ENCODE results near the gene MRPS11. TPM values are rescaled to one million over a fixed set of nuclear protein-coding genes. Genes with fewer than 3 reads are reported as not detected.

Gene MRPS11
- total and polyA plus RNA-seq, 10 of the 15 experiments (the other 5 are each of a cell fraction or from before 2014, with no cell fraction given): 37.1 to 148 (median 68.7) TPM

- in situ Hi-C loops (cut with MboI): no loop called here
- H3K36me3 ChIP-seq (ENCODE audit: control insufficient read depth in 2 of 2, insufficient read depth in 2 of 2, low read length in 1 of 2): no peaks in the 10 kb centered on the region
- BruUV-seq (replicated peaks): no TSS peak
- ChIA-PET CTCF (interaction anchor here (0.6 kb wide), 1 partner anchor 127 kb away, joined by 3 read pairs; no protein-coding TSS in a partner anchor), RAD21 (ENCODE audit: unreplicated experiment) (no interaction called here), SMC1A (ENCODE audit: uncharacterized antibody, unreplicated experiment) (no interaction called here), POLR2A (no interaction called here)
- H3K27ac ChIP-seq (ENCODE audit: control insufficient read depth, insufficient read depth): no peak overlapping the region
- no peak for FAIRE-seq
- intact Hi-C loops (cut with micrococcal nuclease; ENCODE audit: unreplicated experiment): no loop called here
- H3K9me3 ChIP-seq (replicated peaks; ENCODE audit: control insufficient read depth, insufficient read depth, low read length): no peaks in the 10 kb centered on the region
- 83% methylated on average over 11 of the region's 11 CpGs for WGBS (ENCODE audit: insufficient coverage, insufficient replicate concordance, low lambda C conversion rate, missing lambda C conversion rate)
- H3K4me2 ChIP-seq (ENCODE audit: control insufficient read depth, insufficient read depth): no peak overlapping the region
- H3K9ac ChIP-seq (ENCODE audit: control insufficient read depth, insufficient read depth, low read length): no peak overlapping the region
- no peak for ATAC-seq
- no peaks in the 10 kb centered on the region for H3K27me3 ChIP-seq (replicated peaks in 1 of 2; ENCODE audit: control insufficient read depth in 2 of 2, insufficient read depth in 2 of 2, low read length in 1 of 2)
- no peaks in the 10 kb centered on the region for H3K4me1 ChIP-seq (ENCODE audit: control insufficient read depth, insufficient read depth, low read length)
- no peaks in the 10 kb centered on the region for H4K20me1 ChIP-seq (ENCODE audit: control insufficient read depth, insufficient read depth)
- H3K79me2 ChIP-seq (ENCODE audit: control insufficient read depth, insufficient read depth, low read length): no peaks in the 10 kb centered on the region
- no peak for DNase-seq (ENCODE audit: low read depth, low spot score)
- H3K4me3 ChIP-seq: no peak overlapping the region
- H2AFZ ChIP-seq (ENCODE audit: control insufficient read depth, low read depth, low read length): no peak overlapping the region
- no peak for TF ChIP-seq KDM1A (IDR thresholded peaks at IDR 0.05; ENCODE audit: borderline replicate concordance)
- no peak for TF ChIP-seq BHLHE40 (IDR thresholded peaks at IDR 0.05; ENCODE audit: borderline replicate concordance in 1 of 2, low read depth in 2 of 2, low read length in 1 of 2)
- TF ChIP-seq, protein P1, sequence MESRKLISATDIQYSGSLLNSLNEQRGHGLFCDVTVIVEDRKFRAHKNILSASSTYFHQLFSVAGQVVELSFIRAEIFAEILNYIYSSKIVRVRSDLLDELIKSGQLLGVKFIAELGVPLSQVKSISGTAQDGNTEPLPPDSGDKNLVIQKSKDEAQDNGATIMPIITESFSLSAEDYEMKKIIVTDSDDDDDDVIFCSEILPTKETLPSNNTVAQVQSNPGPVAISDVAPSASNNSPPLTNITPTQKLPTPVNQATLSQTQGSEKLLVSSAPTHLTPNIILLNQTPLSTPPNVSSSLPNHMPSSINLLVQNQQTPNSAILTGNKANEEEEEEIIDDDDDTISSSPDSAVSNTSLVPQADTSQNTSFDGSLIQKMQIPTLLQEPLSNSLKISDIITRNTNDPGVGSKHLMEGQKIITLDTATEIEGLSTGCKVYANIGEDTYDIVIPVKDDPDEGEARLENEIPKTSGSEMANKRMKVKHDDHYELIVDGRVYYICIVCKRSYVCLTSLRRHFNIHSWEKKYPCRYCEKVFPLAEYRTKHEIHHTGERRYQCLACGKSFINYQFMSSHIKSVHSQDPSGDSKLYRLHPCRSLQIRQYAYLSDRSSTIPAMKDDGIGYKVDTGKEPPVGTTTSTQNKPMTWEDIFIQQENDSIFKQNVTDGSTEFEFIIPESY (IDR thresholded peaks at IDR 0.05): no peak
- no peak for TF ChIP-seq E4F1 (IDR thresholded peaks at IDR 0.05; ENCODE audit: borderline replicate concordance, partially characterized antibody)
- TF ChIP-seq, protein P2, sequence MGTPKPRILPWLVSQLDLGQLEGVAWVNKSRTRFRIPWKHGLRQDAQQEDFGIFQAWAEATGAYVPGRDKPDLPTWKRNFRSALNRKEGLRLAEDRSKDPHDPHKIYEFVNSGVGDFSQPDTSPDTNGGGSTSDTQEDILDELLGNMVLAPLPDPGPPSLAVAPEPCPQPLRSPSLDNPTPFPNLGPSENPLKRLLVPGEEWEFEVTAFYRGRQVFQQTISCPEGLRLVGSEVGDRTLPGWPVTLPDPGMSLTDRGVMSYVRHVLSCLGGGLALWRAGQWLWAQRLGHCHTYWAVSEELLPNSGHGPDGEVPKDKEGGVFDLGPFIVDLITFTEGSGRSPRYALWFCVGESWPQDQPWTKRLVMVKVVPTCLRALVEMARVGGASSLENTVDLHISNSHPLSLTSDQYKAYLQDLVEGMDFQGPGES (IDR thresholded peaks at IDR 0.05): no peak
- TF ChIP-seq RFX5 (IDR thresholded peaks at IDR 0.05; ENCODE audit: low read depth, low read length): no peak
- TF ChIP-seq, protein P3, sequence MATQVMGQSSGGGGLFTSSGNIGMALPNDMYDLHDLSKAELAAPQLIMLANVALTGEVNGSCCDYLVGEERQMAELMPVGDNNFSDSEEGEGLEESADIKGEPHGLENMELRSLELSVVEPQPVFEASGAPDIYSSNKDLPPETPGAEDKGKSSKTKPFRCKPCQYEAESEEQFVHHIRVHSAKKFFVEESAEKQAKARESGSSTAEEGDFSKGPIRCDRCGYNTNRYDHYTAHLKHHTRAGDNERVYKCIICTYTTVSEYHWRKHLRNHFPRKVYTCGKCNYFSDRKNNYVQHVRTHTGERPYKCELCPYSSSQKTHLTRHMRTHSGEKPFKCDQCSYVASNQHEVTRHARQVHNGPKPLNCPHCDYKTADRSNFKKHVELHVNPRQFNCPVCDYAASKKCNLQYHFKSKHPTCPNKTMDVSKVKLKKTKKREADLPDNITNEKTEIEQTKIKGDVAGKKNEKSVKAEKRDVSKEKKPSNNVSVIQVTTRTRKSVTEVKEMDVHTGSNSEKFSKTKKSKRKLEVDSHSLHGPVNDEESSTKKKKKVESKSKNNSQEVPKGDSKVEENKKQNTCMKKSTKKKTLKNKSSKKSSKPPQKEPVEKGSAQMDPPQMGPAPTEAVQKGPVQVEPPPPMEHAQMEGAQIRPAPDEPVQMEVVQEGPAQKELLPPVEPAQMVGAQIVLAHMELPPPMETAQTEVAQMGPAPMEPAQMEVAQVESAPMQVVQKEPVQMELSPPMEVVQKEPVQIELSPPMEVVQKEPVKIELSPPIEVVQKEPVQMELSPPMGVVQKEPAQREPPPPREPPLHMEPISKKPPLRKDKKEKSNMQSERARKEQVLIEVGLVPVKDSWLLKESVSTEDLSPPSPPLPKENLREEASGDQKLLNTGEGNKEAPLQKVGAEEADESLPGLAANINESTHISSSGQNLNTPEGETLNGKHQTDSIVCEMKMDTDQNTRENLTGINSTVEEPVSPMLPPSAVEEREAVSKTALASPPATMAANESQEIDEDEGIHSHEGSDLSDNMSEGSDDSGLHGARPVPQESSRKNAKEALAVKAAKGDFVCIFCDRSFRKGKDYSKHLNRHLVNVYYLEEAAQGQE (IDR thresholded peaks at IDR 0.05; ENCODE audit: low read depth, low read length): no peak
- no peak for TF ChIP-seq EGR1 (IDR thresholded peaks at IDR 0.05; ENCODE audit: borderline replicate concordance in 1 of 2, low read depth in 2 of 2, low read length in 2 of 2)
- no peak for TF ChIP-seq HCFC1 (IDR thresholded peaks at IDR 0.05; ENCODE audit: low read length)
- no peak for TF ChIP-seq TBL1XR1 (IDR thresholded peaks at IDR 0.05; ENCODE audit: low read depth, low read length)
- no peak for TF ChIP-seq CHD4 (IDR thresholded peaks at IDR 0.05)
- TF ChIP-seq SUPT20H (IDR thresholded peaks at IDR 0.05; ENCODE audit: borderline replicate concordance, control insufficient read depth, low read depth, low read length): no peak
- no peak for TF ChIP-seq LARP7 (IDR thresholded peaks at IDR 0.05)
- no peak for TF ChIP-seq BCL11A (IDR thresholded peaks at IDR 0.05; ENCODE audit: low read depth, low read length)
- TF ChIP-seq PAX8 (IDR thresholded peaks at IDR 0.05): no peak
- no peak for TF ChIP-seq NR2C1 (IDR thresholded peaks at IDR 0.05)
Measured at GRCh38 chr15:88497109-88497765, 29.7 kb downstream of the MRPS11 start.
